Measurements from ENCODE around the gene DDR2. TPM values are rescaled to one million over a fixed set of nuclear protein-coding genes. Genes with fewer than 3 reads are reported as not detected.

Gene DDR2
- total RNA-seq, 2 donors from 2014 or later = 14.2 to 27.0 TPM

- no peaks in the 10 kb centered on the region for H3K4me1 ChIP-seq (replicated peaks)
- no peaks in the 10 kb centered on the region for H3K9me3 ChIP-seq
- no peak overlapping the region for H3K27ac ChIP-seq
- intact Hi-C loops (cut with DNase I) = no loop called here
- 5% methylated on average over 42 of the region's 44 CpGs for WGBS
- no peaks in the 10 kb centered on the region for H3K27me3 ChIP-seq (replicated peaks; ENCODE audit: insufficient read depth)
- peak; percentile 8 for DNase-seq (ENCODE audit: low spot score)
- H3K4me3 ChIP-seq = peak overlapping the region; percentile 19 to 21
- no peak for TF ChIP-seq POLR2A (IDR thresholded peaks at IDR 0.05)
- no peak for TF ChIP-seq POLR2AphosphoS5 (IDR thresholded peaks at IDR 0.05)
- no peaks in the 10 kb centered on the region for H3K36me3 ChIP-seq
Observed at GRCh38 chr1:162822391-162823200, 190.3 kb downstream of the DDR2 start.

- no peaks in the 10 kb centered on the region for H3K9me3 ChIP-seq
- DNase-seq (ENCODE audit: low spot score) = no peak
Observed at GRCh38 chr1:162823231-162823630, 191.0 kb downstream of the DDR2 start.

GRCh38 chr1:162823771-162824525 lies 191.7 kb downstream of the DDR2 start:
- H3K9me3 ChIP-seq = no peaks in the 10 kb centered on the region
- intact Hi-C loops (cut with DNase I) = no loop called here
- H3K4me1 ChIP-seq (replicated peaks) = no peaks in the 10 kb centered on the region
- 45% methylated on average over 2 of the region's 2 CpGs for WGBS
- no peaks in the 10 kb centered on the region for H3K27me3 ChIP-seq (replicated peaks; ENCODE audit: insufficient read depth)
- DNase-seq (ENCODE audit: low spot score) = no peak
- no peak overlapping the region for H3K27ac ChIP-seq
- no peak overlapping the region for H3K4me3 ChIP-seq
- H3K36me3 ChIP-seq = no peaks in the 10 kb centered on the region
- TF ChIP-seq POLR2AphosphoS5 (IDR thresholded peaks at IDR 0.05) = no peak
- TF ChIP-seq POLR2A (IDR thresholded peaks at IDR 0.05) = no peak
- no peak for TF ChIP-seq CTCF (IDR thresholded peaks at IDR 0.05)

More at GRCh38 chr1:162823231-162823630, 191.0 kb downstream of the DDR2 start:
- Histone ChIP-seq H3K4me1 (replicated peaks) (no peaks in the 10 kb centered on the region), H3K4me3 (no peak overlapping the region), H3K27ac (no peak overlapping the region), H3K36me3 (no peaks in the 10 kb centered on the region), H3K27me3 (replicated peaks; ENCODE audit: insufficient read depth) (no peaks in the 10 kb centered on the region)
- intact Hi-C loops (cut with DNase I) = no loop called here
- no peak for TF ChIP-seq POLR2AphosphoS5 (IDR thresholded peaks at IDR 0.05)
- TF ChIP-seq POLR2A (IDR thresholded peaks at IDR 0.05) = no peak
- TF ChIP-seq CTCF (IDR thresholded peaks at IDR 0.05) = no peak
- 90% methylated on average over 3 of the region's 3 CpGs for WGBS

GRCh38 chr1:162829268-162829667 lies 197.0 kb downstream of the DDR2 start:
- Histone ChIP-seq H3K36me3 (no peaks in the 10 kb centered on the region), H3K27me3 (replicated peaks; ENCODE audit: insufficient read depth) (no peaks in the 10 kb centered on the region), H3K27ac (no peak overlapping the region), H3K4me1 (replicated peaks) (no peaks in the 10 kb centered on the region), H3K9me3 (no peaks in the 10 kb centered on the region), H3K4me3 (no peak overlapping the region)
- no peak for DNase-seq (ENCODE audit: low spot score)
- intact Hi-C loops (cut with DNase I) = no loop called here
- TF ChIP-seq POLR2A (IDR thresholded peaks at IDR 0.05) = no peak
- no peak for TF ChIP-seq CTCF (IDR thresholded peaks at IDR 0.05)
- TF ChIP-seq POLR2AphosphoS5 (IDR thresholded peaks at IDR 0.05) = no peak
- WGBS = 96% methylated on average over 1 of the region's 1 CpG

GRCh38 chr1:162832470-162832869 lies 200.2 kb downstream of the DDR2 start:
- H3K4me3 ChIP-seq = no peak overlapping the region
- DNase-seq (ENCODE audit: low spot score) = no peak
- WGBS = 62% methylated on average over 3 of the region's 3 CpGs
- H3K9me3 ChIP-seq = no peaks in the 10 kb centered on the region
- intact Hi-C loops (cut with DNase I) = no loop called here
- H3K27me3 ChIP-seq (replicated peaks; ENCODE audit: insufficient read depth) = no peaks in the 10 kb centered on the region
- H3K4me1 ChIP-seq (replicated peaks) = no peaks in the 10 kb centered on the region
- no peak overlapping the region for H3K27ac ChIP-seq
- TF ChIP-seq POLR2AphosphoS5 (IDR thresholded peaks at IDR 0.05) = no peak
- no peak for TF ChIP-seq CTCF (IDR thresholded peaks at IDR 0.05)
- TF ChIP-seq POLR2A (IDR thresholded peaks at IDR 0.05) = no peak
- no peaks in the 10 kb centered on the region for H3K36me3 ChIP-seq
